Vagina (tissue), 2 donors: ENCODE results near the gene SORCS2.

Experiments
- CTCF ChIP-seq, 3 experiments: fragments of 450-650 bp in 2 of 3; fragments of 200-600 bp in 1 of 3; sonication (generic) in 1 of 3; IDR thresholded peaks; one replicate each; pipeline ENCODE4 v1.5.1; 2017 to 2019; ENCODE audit warnings: antibody characterized with exemption in 3 of 3, mild to moderate bottlenecking in 2 of 3, moderate library complexity in 2 of 3
- POLR2A ChIP-seq, 2 donors: fragments of 450-650 bp; IDR thresholded peaks; one replicate each; pipeline ENCODE4 v1.6.1; 2017; ENCODE audit warnings: antibody characterized with exemption in 2 of 2, mild to moderate bottlenecking in 2 of 2, moderate library complexity in 2 of 2

GRCh38 chr4:7668826-7669225 is 476.5 kb downstream of the SORCS2 start:
- TF ChIP-seq CTCF (IDR thresholded peaks at IDR 0.05) (no peak), POLR2A (IDR thresholded peaks at IDR 0.05) (no peak)
